Endothelial cell of umbilical vein (primary cell): ENCODE measurements around the gene NF2. TPM values are rescaled to one million over a fixed set of nuclear protein-coding genes. Genes with fewer than 3 reads are reported as not detected.

ENCODE experiments used
- BruUV-seq: library from RNA; stranded (reverse); fragments of 400-500 nt; replicated peaks from 2 replicates; lab custom pipeline; 2021; lab: Mats Ljungman, UMichigan
- CTCF ChIA-PET: fragments of 300-600, 350-600 bp; sonication (Branson Sonifier 250); formaldehyde crosslinking; loops from one replicate; lab custom pipeline; 2021; ENCODE audit warnings: antibody characterized with exemption, inconsistent platforms; lab: Charles Lee
- POLR2A ChIA-PET: fragments of 300-600, 350-600 bp; sonication (Branson Sonifier 250); formaldehyde crosslinking; loops from one replicate; lab custom pipeline; 2021; ENCODE audit warnings: antibody characterized with exemption, inconsistent platforms; lab: Charles Lee
- DNase-seq: peaks from one replicate; pipeline ENCODE4 v3.0.0-alpha.2; 2011; ENCODE audit warnings: low read depth, low spot score
- FAIRE-seq: peaks from 2 replicates; lab custom pipeline; 2011; peaks lifted over from hg19 to GRCh38; lab: Jason Lieb, UNC
- H2AFZ ChIP-seq: 2 replicates; pipeline ENCODE4 v1.6.0; 2012; ENCODE audit warnings: low read depth, low read length, control low read depth, inconsistent platforms
- H3K27ac ChIP-seq: 2 replicates; pipeline ENCODE4 v1.5.1; 2011; ENCODE audit warnings: low read depth, mild to moderate bottlenecking, control low read depth, low read length, moderate library complexity; ENCODE audit not compliant: insufficient read depth
- H3K27me3 ChIP-seq, 2 experiments: 2 replicates each; pipeline versions ENCODE4 v1.6.0 to v1.6.1; 2011; ENCODE audit warnings: low read length in 2 of 2, mixed read lengths in 1 of 2; ENCODE audit not compliant: control insufficient read depth in 2 of 2, insufficient read depth in 2 of 2
- H3K36me3 ChIP-seq, 2 experiments: 2 replicates in 1 of 2; 3 replicates in 1 of 2; pipeline ENCODE4 v1.5.1; 2011; ENCODE audit warnings: low read length in 2 of 2, mild to moderate bottlenecking in 1 of 2, moderate library complexity in 1 of 2; ENCODE audit not compliant: control insufficient read depth in 2 of 2, insufficient read depth in 2 of 2; ENCODE audit errors: extremely low read depth in 1 of 2
- H3K4me1 ChIP-seq: 3 replicates; pipeline ENCODE4 v1.5.1; 2011; ENCODE audit warnings: mild to moderate bottlenecking, low read length; ENCODE audit not compliant: control insufficient read depth, insufficient read depth; ENCODE audit errors: extremely low read depth
- H3K4me2 ChIP-seq: 2 replicates; pipeline ENCODE4 v1.6.1; 2011; ENCODE audit warnings: low read length, control low read depth, mixed read lengths; ENCODE audit not compliant: insufficient read depth
- H3K4me3 ChIP-seq, 3 experiments: fragments of 200-600 bp in 1 of 3; sonication (generic), shearing (Covaris generic) in 1 of 3; replicated peaks in 1 of 3; 2 replicates each; pipeline ENCODE4 v1.5.1; 2011 to 2016; ENCODE audit warnings: control low read depth in 3 of 3, low read length in 3 of 3, mild to moderate bottlenecking in 2 of 3, inconsistent platforms in 1 of 3, low read depth in 1 of 3, moderate library complexity in 1 of 3; ENCODE audit not compliant: insufficient read depth in 1 of 3
- H3K79me2 ChIP-seq: 2 replicates; pipeline ENCODE4 v1.6.0; 2012; ENCODE audit warnings: low read length, inconsistent platforms; ENCODE audit not compliant: control insufficient read depth, insufficient read depth
- H3K9ac ChIP-seq: replicated peaks from 2 replicates; pipeline ENCODE3; 2011; ENCODE audit warnings: low read length, control low read depth; ENCODE audit not compliant: insufficient read depth; ENCODE audit errors: extremely low read depth
- H3K9me1 ChIP-seq: replicated peaks from 3 replicates; pipeline ENCODE4 v1.6.0; 2011; ENCODE audit warnings: mild to moderate bottlenecking, low read length; ENCODE audit not compliant: control insufficient read depth, insufficient read depth; ENCODE audit errors: extremely low read depth
- H3K9me3 ChIP-seq: replicated peaks from 2 replicates; pipeline ENCODE4 v1.5.1; 2012; ENCODE audit warnings: low read length, inconsistent platforms; ENCODE audit not compliant: control insufficient read depth, insufficient read depth
- H4K20me1 ChIP-seq: replicated peaks from 2 replicates; pipeline ENCODE3; 2011; ENCODE audit warnings: mild to moderate bottlenecking, low read length; ENCODE audit not compliant: control insufficient read depth, insufficient read depth; ENCODE audit errors: extremely low read depth
- EZH2 ChIP-seq: IDR thresholded peaks from 2 replicates; pipeline ENCODE4 v1.6.1; 2012; ENCODE audit warnings: borderline replicate concordance, low read depth, mild to moderate bottlenecking, moderate library complexity, low read length, inconsistent platforms; ENCODE audit not compliant: severe bottlenecking
- FOS ChIP-seq: IDR thresholded peaks from 2 replicates; pipeline ENCODE4 v1.6.1; 2011; ENCODE audit warnings: mild to moderate bottlenecking, low read length, moderate library complexity, borderline replicate concordance; ENCODE audit not compliant: insufficient read depth
- GATA2 ChIP-seq: IDR thresholded peaks from 2 replicates; pipeline ENCODE4 v1.7.0; 2011; ENCODE audit warnings: low read depth, mild to moderate bottlenecking, moderate library complexity, mixed read lengths, low read length; ENCODE audit not compliant: insufficient read length, insufficient read depth
- JUN ChIP-seq: IDR thresholded peaks from 2 replicates; pipeline ENCODE4 v1.6.1; 2011; ENCODE audit warnings: borderline replicate concordance, low read depth; ENCODE audit not compliant: insufficient read length, insufficient read depth
- MYC ChIP-seq: IDR thresholded peaks from one replicate; pipeline ENCODE4 v1.6.1; 2011; ENCODE audit warnings: mild to moderate bottlenecking, low read depth, low read length
- POLR2AphosphoS5 ChIP-seq: IDR thresholded peaks from 2 replicates; pipeline ENCODE4 v1.6.1; 2012; ENCODE audit warnings: low read depth, mild to moderate bottlenecking, control low read depth, low read length, moderate library complexity; ENCODE audit not compliant: insufficient read depth
- dilution Hi-C: fragments of 300-500 bp; cut with MboI; formaldehyde crosslinking; loops from one replicate; pipeline ENCODE4 v1.15.0; 2019; ENCODE audit warnings: low sequenced_read_pairs; ENCODE audit not compliant: extremely low pct_ligation_motif_present
- intact Hi-C: fragments of 100-400 bp; cut with micrococcal nuclease; formaldehyde crosslinking; loops from one replicate; pipeline ENCODE4 v1.10.0; 2022
- polyA plus RNA-seq, 4 experiments: library from polyadenylated mRNA; depleted of rRNA in 3 of 4; stranded (reverse) in 3 of 4; unstranded in 1 of 4; fragments of >200 nt; gene quantifications; 2 replicates each; pipeline versions ENCODE4 v1.2.1 to v1.2.3, GENCODE V29; 2011 to 2012; ENCODE audit warnings: missing spikeins in 1 of 4
- total RNA-seq: library from RNA; stranded (reverse); gene quantifications from 2 replicates; pipeline ENCODE4 v1.2.3, GENCODE V29; 2021
- TF ChIP-seq, protein P1 (sequence below): IDR thresholded peaks from 2 replicates; pipeline ENCODE4 v1.6.1; 2011; ENCODE audit not compliant: insufficient read depth, insufficient read length
- TF ChIP-seq, protein P2 (sequence below), 2 donors: IDR thresholded peaks; 1 replicate in 1 of 2; 2 replicates in 1 of 2; pipeline ENCODE4 v1.5.1; 2011; ENCODE audit warnings: low read length in 2 of 2, mild to moderate bottlenecking in 2 of 2, moderate library complexity in 2 of 2, control low read depth in 1 of 2, inconsistent platforms in 1 of 2, low read depth in 1 of 2; ENCODE audit not compliant: insufficient read depth in 1 of 2; ENCODE audit errors: extremely low read depth in 1 of 2

NF2 gene
- total and polyA plus RNA-seq, 2 donors (not counting 3 experiments of a cell fraction or from before 2014, with no cell fraction given) = 27.8 to 115 TPM

DNA sequence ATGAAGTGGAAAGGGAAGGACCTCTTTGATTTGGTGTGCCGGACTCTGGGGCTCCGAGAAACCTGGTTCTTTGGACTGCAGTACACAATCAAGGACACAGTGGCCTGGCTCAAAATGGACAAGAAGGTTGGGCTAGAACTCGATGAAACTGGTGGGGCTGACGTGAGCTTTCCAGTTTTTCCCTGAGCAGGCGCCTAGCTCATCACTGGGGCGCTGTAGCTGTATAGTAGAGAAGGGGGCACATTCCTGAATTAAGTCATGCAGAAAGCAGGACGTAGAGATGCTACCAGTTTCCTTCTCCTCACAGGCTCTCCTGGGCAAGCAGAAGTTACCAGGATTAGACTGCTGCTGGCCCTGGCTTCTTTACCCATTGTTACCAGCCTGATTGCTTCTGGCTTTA, 33.3 kb downstream of the NF2 start:
- Histone ChIP-seq H3K9me1 (no peaks in the 10 kb centered on the region), H3K36me3 (peaks cover 5 to 9% of the 10 kb centered on the region in 2 experiments), H3K9ac (no peak overlapping the region), H4K20me1 (no peaks in the 10 kb centered on the region), H2AFZ (no peak overlapping the region), H3K27me3 (no peaks in the 10 kb centered on the region), H3K4me1 (peaks cover 43% of the 10 kb centered on the region), H3K4me3 (no peak overlapping the region), H3K79me2 (peaks cover 41% of the 10 kb centered on the region), H3K9me3 (no peaks in the 10 kb centered on the region), H3K27ac (no peak overlapping the region), H3K4me2 (no peak overlapping the region)
- intact Hi-C loops (loop anchor here (5.0 kb wide), 2 partner anchors 171 to 371 kb away; no protein-coding TSS in a partner anchor), dilution Hi-C loops (no loop called here)
- POLR2A ChIA-PET = no interaction called here
- no peak for FAIRE-seq
- CTCF ChIA-PET = interaction anchor here (0.8 to 4.3 kb wide), 20 partner anchors 9 to 615 kb away, joined by 3 to 57 read pairs (median 10); partner anchors contain the start of gene NF2
- TF ChIP-seq, protein P1, sequence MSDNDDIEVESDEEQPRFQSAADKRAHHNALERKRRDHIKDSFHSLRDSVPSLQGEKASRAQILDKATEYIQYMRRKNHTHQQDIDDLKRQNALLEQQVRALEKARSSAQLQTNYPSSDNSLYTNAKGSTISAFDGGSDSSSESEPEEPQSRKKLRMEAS = no peak
- TF ChIP-seq GATA2 (no peak), FOS (no peak), JUN (no peak), EZH2 (no peak), MYC (no peak), POLR2AphosphoS5 (no peak)
- TF ChIP-seq, protein P2, sequence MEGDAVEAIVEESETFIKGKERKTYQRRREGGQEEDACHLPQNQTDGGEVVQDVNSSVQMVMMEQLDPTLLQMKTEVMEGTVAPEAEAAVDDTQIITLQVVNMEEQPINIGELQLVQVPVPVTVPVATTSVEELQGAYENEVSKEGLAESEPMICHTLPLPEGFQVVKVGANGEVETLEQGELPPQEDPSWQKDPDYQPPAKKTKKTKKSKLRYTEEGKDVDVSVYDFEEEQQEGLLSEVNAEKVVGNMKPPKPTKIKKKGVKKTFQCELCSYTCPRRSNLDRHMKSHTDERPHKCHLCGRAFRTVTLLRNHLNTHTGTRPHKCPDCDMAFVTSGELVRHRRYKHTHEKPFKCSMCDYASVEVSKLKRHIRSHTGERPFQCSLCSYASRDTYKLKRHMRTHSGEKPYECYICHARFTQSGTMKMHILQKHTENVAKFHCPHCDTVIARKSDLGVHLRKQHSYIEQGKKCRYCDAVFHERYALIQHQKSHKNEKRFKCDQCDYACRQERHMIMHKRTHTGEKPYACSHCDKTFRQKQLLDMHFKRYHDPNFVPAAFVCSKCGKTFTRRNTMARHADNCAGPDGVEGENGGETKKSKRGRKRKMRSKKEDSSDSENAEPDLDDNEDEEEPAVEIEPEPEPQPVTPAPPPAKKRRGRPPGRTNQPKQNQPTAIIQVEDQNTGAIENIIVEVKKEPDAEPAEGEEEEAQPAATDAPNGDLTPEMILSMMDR (IDR thresholded peaks at IDR 0.05; ENCODE audit: extremely low read depth in 1 of 2, insufficient read depth in 1 of 2, low read depth in 1 of 2, low read length in 2 of 2) = no peak
- BruUV-seq = no TSS peak
- no peak for DNase-seq
